ENCODE measurements around the gene CLCN2.

CLCN2 gene

GRCh38 chr3:184311633-184312032, 49.8 kb downstream of the CLCN2 start (continued):
- TF ChIP-seq CSRNP3 (CRISPR knock-in tag; IDR thresholded peaks at IDR 0.05), result no peak

GRCh38 chr3:184308744-184309143, 52.7 kb downstream of the CLCN2 start:
- ATAC-seq, result peak; percentile 17; the same call in 1 of the 3 replicates

GRCh38 chr3:184307915-184308314, 53.5 kb downstream of the CLCN2 start:
- TF ChIP-seq CSDC2 (CRISPR knock-in tag; IDR thresholded peaks at IDR 0.05) (no peak), ISL1 (CRISPR knock-in tag; IDR thresholded peaks at IDR 0.05) (no peak), ZNF70 (CRISPR knock-in tag; IDR thresholded peaks at IDR 0.05) (no peak), RARB (CRISPR knock-in tag; IDR thresholded peaks at IDR 0.05) (no peak), ZC3H10 (CRISPR knock-in tag; IDR thresholded peaks at IDR 0.05) (no peak), PPARA (CRISPR knock-in tag; IDR thresholded peaks at IDR 0.05; ENCODE audit: borderline replicate concordance) (no peak), ZFP30 (CRISPR knock-in tag; IDR thresholded peaks at IDR 0.05) (no peak)
- ATAC-seq, result no peak

More at GRCh38 chr3:184308744-184309143, 52.7 kb downstream of the CLCN2 start:
- no peak for TF ChIP-seq ZFP3 (CRISPR knock-in tag; IDR thresholded peaks at IDR 0.05)
- TF ChIP-seq ZNF8 (CRISPR knock-in tag; IDR thresholded peaks at IDR 0.05), result no peak
- TF ChIP-seq POU6F1 (CRISPR knock-in tag; IDR thresholded peaks at IDR 0.05; ENCODE audit: borderline replicate concordance, low read depth), result no peak
- TF ChIP-seq CSRNP3 (CRISPR knock-in tag; IDR thresholded peaks at IDR 0.05), result no peak
- no peak for TF ChIP-seq TOX (CRISPR knock-in tag; IDR thresholded peaks at IDR 0.05; ENCODE audit: borderline replicate concordance)
- TF ChIP-seq PATZ1 (CRISPR knock-in tag; IDR thresholded peaks at IDR 0.05; ENCODE audit: borderline replicate concordance), result no peak
- no peak for TF ChIP-seq ARNTL (CRISPR knock-in tag; IDR thresholded peaks at IDR 0.05; ENCODE audit: borderline replicate concordance, low read depth)
- TF ChIP-seq PPARA (CRISPR knock-in tag; IDR thresholded peaks at IDR 0.05; ENCODE audit: borderline replicate concordance), result no peak
- no peak for TF ChIP-seq CSDC2 (CRISPR knock-in tag; IDR thresholded peaks at IDR 0.05)

- no peak for ATAC-seq
- TF ChIP-seq ZNF565 (CRISPR knock-in tag; conservative IDR thresholded peaks at IDR 0.05; ENCODE audit: low read depth) (no peak), ZFP30 (CRISPR knock-in tag; IDR thresholded peaks at IDR 0.05) (no peak), ZC3H10 (CRISPR knock-in tag; IDR thresholded peaks at IDR 0.05) (no peak)
Measured at GRCh38 chr3:184306341-184306972, 54.9 kb downstream of the CLCN2 start.

- peak; percentile 88 for ATAC-seq
- TF ChIP-seq ZNF8 (CRISPR knock-in tag; IDR thresholded peaks at IDR 0.05) (no peak), PPARA (CRISPR knock-in tag; IDR thresholded peaks at IDR 0.05; ENCODE audit: borderline replicate concordance) (no peak), ISL1 (CRISPR knock-in tag; IDR thresholded peaks at IDR 0.05) (no peak), ZC3H10 (CRISPR knock-in tag; IDR thresholded peaks at IDR 0.05) (no peak), ZNF70 (CRISPR knock-in tag; IDR thresholded peaks at IDR 0.05) (no peak), TSHZ2 (CRISPR knock-in tag; IDR thresholded peaks at IDR 0.05) (no peak), ZFP3 (CRISPR knock-in tag; IDR thresholded peaks at IDR 0.05) (no peak), CREB5 (CRISPR knock-in tag; IDR thresholded peaks at IDR 0.05; ENCODE audit: low read depth) (no peak), ZNF565 (CRISPR knock-in tag; conservative IDR thresholded peaks at IDR 0.05; ENCODE audit: low read depth) (no peak)
Measured at GRCh38 chr3:184305577-184305976, 55.8 kb downstream of the CLCN2 start.
